PFSK-1 (cell line): Measurements from ENCODE around the gene CLEC16A.

ENCODE experiments used
- FOXP2 ChIP-seq: optimal IDR thresholded peaks from 2 replicates; pipeline ENCODE3; 2011; ENCODE audit warnings: borderline replicate concordance, control low read depth, inconsistent platforms; ENCODE audit not compliant: insufficient read depth; ENCODE audit errors: extremely low read length, extremely low read depth
- POLR2AphosphoS5 ChIP-seq: IDR thresholded peaks from 2 replicates; pipeline ENCODE4 v1.6.1; 2012; ENCODE audit warnings: low read depth, mild to moderate bottlenecking, control low read depth, low read length, moderate library complexity
- SIN3A ChIP-seq: IDR thresholded peaks from 2 replicates; pipeline ENCODE4 v1.6.1; 2012; ENCODE audit warnings: mild to moderate bottlenecking, low read length, moderate library complexity, borderline replicate concordance; ENCODE audit not compliant: insufficient read depth
- TAF1 ChIP-seq: IDR thresholded peaks from 2 replicates; pipeline ENCODE4 v1.6.1; 2012; ENCODE audit warnings: low read length, control low read depth, borderline replicate concordance; ENCODE audit not compliant: insufficient read depth
- TF ChIP-seq, protein P1 (sequence below), 2 experiments: IDR thresholded peaks; 2 replicates each; pipeline versions ENCODE4 v1.6.1 to v1.8.0; 2011 to 2012; ENCODE audit warnings: low read depth in 2 of 2, low read length in 2 of 2, control low read depth in 1 of 2, inconsistent platforms in 1 of 2, mild to moderate bottlenecking in 1 of 2, moderate library complexity in 1 of 2; ENCODE audit not compliant: insufficient read depth in 1 of 2

The CLEC16A gene

DNA sequence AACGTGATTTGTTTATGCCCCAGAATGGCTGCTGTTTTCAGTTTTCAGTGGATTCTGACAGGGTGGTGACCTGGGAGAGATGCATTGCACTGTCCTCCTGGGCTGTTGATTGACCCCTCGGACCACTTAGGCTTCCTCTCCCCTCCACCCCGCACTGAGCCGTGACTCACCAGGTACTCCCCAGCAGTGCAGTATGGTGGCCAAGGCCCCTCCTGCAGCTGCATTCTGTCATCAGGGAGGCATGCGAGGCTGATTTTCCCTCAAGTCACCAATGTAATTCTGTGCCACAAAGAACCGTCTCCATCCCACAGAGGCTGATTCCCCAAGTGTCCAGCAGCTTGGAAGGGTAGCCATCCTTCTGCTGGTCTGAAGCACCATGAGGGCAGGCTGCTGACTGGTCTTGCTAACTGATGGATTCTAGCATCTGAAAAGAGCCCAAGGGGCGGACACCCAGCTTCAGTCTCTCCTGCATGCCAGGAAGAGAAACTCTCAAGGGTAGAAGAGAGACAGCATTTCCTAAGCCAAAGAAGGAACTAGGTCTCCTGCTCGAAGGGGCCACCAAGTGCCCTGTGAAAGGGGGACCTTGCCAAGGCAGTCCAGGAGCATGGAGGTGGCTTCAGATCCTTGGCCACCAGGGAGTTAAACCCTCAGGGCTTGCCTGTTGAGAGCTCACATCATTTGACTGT is 163.6 kb downstream of the CLEC16A start:
- TF ChIP-seq SIN3A (no peak), POLR2AphosphoS5 (no peak), FOXP2 (no peak), TAF1 (no peak)
- TF ChIP-seq, protein P1, sequence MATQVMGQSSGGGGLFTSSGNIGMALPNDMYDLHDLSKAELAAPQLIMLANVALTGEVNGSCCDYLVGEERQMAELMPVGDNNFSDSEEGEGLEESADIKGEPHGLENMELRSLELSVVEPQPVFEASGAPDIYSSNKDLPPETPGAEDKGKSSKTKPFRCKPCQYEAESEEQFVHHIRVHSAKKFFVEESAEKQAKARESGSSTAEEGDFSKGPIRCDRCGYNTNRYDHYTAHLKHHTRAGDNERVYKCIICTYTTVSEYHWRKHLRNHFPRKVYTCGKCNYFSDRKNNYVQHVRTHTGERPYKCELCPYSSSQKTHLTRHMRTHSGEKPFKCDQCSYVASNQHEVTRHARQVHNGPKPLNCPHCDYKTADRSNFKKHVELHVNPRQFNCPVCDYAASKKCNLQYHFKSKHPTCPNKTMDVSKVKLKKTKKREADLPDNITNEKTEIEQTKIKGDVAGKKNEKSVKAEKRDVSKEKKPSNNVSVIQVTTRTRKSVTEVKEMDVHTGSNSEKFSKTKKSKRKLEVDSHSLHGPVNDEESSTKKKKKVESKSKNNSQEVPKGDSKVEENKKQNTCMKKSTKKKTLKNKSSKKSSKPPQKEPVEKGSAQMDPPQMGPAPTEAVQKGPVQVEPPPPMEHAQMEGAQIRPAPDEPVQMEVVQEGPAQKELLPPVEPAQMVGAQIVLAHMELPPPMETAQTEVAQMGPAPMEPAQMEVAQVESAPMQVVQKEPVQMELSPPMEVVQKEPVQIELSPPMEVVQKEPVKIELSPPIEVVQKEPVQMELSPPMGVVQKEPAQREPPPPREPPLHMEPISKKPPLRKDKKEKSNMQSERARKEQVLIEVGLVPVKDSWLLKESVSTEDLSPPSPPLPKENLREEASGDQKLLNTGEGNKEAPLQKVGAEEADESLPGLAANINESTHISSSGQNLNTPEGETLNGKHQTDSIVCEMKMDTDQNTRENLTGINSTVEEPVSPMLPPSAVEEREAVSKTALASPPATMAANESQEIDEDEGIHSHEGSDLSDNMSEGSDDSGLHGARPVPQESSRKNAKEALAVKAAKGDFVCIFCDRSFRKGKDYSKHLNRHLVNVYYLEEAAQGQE (IDR thresholded peaks at IDR 0.05; ENCODE audit: insufficient read depth in 1 of 2, low read depth in 2 of 2, low read length in 2 of 2): no peak

DNA sequence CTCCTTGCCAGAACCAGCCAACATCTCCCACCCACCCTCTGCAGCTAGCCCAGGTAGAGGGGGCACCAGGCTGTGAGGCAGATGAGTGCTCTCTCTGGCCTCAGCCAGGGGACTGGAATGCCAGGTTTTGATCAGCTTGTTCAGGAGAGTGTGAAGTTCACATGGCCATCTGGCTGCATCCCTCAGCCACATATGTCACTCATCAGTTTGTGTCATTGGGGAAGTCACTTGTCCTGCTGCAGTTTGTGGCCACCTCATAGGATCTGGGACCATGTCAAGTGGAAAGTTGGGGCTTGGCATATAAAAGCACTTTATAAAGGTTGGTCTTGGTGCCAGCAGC is 164.1 kb downstream of the CLEC16A start:
- TF ChIP-seq SIN3A: no peak
- TF ChIP-seq FOXP2: no peak
- TF ChIP-seq, protein P1 (IDR thresholded peaks at IDR 0.05; ENCODE audit: insufficient read depth in 1 of 2, low read depth in 2 of 2, low read length in 2 of 2): no peak
- no peak for TF ChIP-seq TAF1
- no peak for TF ChIP-seq POLR2AphosphoS5

DNA sequence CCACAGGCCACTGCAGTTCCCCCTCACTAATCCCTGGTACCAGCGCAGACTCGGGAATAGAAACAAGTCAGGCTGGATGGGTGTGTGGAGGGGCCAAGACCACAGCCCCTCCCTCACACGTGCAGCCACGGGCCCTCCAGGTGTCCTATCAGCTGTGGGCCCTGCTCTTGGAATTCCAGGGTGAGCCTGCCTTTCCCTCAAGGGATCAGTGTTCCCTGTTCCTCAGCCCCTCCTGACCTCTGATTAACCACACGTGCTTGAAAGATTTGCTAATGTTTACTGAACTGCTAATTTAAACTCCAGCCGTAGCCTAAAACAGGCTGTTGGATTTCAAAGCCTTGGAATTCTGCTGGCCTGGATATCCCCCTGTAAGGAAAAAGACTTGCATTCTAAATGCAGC is 165.2 kb downstream of the CLEC16A start:
- no peak for TF ChIP-seq POLR2AphosphoS5
- TF ChIP-seq SIN3A: no peak
- TF ChIP-seq, protein P1 (IDR thresholded peaks at IDR 0.05; ENCODE audit: insufficient read depth in 1 of 2, low read depth in 2 of 2, low read length in 2 of 2): no peak
- TF ChIP-seq FOXP2: no peak
- TF ChIP-seq TAF1: no peak

DNA sequence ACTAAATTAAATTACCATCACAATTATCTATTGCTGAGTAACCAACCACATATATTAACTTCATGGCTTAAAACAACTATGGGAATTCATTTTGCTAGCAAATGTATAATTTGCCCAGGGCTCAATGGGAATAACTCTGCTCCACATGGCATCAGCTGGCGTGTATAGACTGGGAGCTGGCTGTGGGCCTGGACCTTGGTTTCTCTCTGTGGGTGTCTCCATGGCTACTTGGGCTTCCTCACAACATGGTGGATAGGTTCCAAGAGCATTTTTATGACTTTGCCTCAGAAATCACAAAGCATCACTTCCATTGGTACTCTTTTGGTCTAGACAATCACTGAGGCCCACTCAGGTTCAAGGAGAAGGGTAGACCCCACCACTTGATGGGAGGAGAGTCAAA is 166.8 kb downstream of the CLEC16A start:
- no peak for TF ChIP-seq POLR2AphosphoS5
- TF ChIP-seq FOXP2: no peak
- TF ChIP-seq TAF1: no peak
- no peak for TF ChIP-seq SIN3A
- TF ChIP-seq, protein P1 (IDR thresholded peaks at IDR 0.05; ENCODE audit: insufficient read depth in 1 of 2, low read depth in 2 of 2, low read length in 2 of 2): no peak
